Activated B cell treated with CpG ODN at 0.5 μM for 24 hours (primary cell): ENCODE results near the gene AHSP. TPM values are rescaled to one million over a fixed set of nuclear protein-coding genes. Genes with fewer than 3 reads are reported as not detected.
A peak's percentile ranks its signal among the peaks of the same experiment; 100 is the strongest.
"Not testable (repeated sequence)": the region's sequence is repeated elsewhere in the genome, so short reads cannot be mapped to it uniquely, and the experiment has no call there.

Source experiments
- ATAC-seq: fragments of 200-7000 bp; cut with Tn5 transposase; one replicate; pipeline ENCODE4 v1.10.0; 2021; ENCODE audit warnings: low read depth, mild to moderate bottlenecking, moderate library complexity
- CTCF ChIA-PET: fragments of 350-600 bp; sonication (Branson Sonifier 250); formaldehyde crosslinking; loops from one replicate; lab custom pipeline; 2021; ENCODE audit warnings: antibody characterized with exemption; lab: Charles Lee
- POLR2A ChIA-PET: fragments of 350-600 bp; sonication (Branson Sonifier 250); formaldehyde crosslinking; loops from one replicate; lab custom pipeline; 2021; ENCODE audit warnings: antibody characterized with exemption; lab: Charles Lee
- DNase-seq: peaks from one replicate; pipeline ENCODE4 v3.0.0; 2022
- H3K27ac Mint-ChIP-seq: one replicate; pipeline ENCODE4 v1.8.0; 2020; ENCODE audit warnings: mixed read lengths
- H3K27me3 Mint-ChIP-seq: one replicate; pipeline ENCODE4 v1.8.0; 2021; ENCODE audit warnings: mixed read lengths
- H3K36me3 Mint-ChIP-seq: one replicate; pipeline ENCODE4 v1.8.0; 2021; ENCODE audit warnings: low read depth, mixed read lengths
- H3K4me1 Mint-ChIP-seq: one replicate; pipeline ENCODE4 v1.8.0; 2021; ENCODE audit warnings: mixed read lengths
- H3K4me3 Mint-ChIP-seq: one replicate; pipeline ENCODE4 v1.8.0; 2020; ENCODE audit warnings: mild to moderate bottlenecking, mixed read lengths
- H3K9me3 Mint-ChIP-seq: one replicate; pipeline ENCODE4 v1.8.0; 2020; ENCODE audit warnings: mixed read lengths
- intact Hi-C: fragments of 100-400 bp; cut with micrococcal nuclease; formaldehyde crosslinking; loops from one replicate; pipeline ENCODE4 v1.15.1; 2024
- total RNA-seq: library from RNA; stranded (reverse); gene quantifications from 2 replicates; pipeline ENCODE4 v1.2.3, GENCODE V29; 2022
- TF ChIP-seq, protein P1 (sequence below): fragments of 200-600 bp; IDR thresholded peaks from one replicate; pipeline ENCODE4 v1.8.0; 2022; ENCODE audit warnings: antibody characterized with exemption, mild to moderate bottlenecking

Gene AHSP
- total RNA-seq, 1 donor from 2014 or later: not detected

DNA sequence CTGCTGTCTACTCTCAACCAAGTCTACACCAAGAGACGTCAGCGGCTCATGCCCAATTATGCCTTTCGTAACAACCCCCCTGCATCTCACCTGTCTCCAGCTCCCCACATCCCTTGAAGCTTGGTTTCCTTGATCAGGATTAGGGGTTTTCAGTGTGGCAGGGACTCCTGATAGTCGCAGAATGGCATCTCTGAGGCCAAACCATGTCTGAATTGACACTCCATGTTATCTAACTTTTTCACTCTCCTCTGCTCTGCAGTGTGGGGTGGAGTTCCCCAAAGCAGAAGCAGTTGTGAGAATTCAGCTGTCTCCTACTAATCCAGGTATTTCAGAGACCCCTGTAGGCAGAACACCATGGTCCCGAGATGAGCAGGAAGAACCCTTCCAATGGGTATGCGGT is 5.6 kb upstream of the AHSP start:
- Mint-ChIP-seq H3K27me3 (peaks cover 10% of the 10 kb centered on the region), H3K4me1 (no peaks in the 10 kb centered on the region), H3K36me3 (no peaks in the 10 kb centered on the region), H3K27ac (no peak overlapping the region), H3K9me3 (no peaks in the 10 kb centered on the region), H3K4me3 (no peak overlapping the region)
- ATAC-seq: no peak
- ChIA-PET CTCF (no interaction called here), POLR2A (no interaction called here)
- intact Hi-C loops: no loop called here
- DNase-seq: no peak
- TF ChIP-seq, protein P1, sequence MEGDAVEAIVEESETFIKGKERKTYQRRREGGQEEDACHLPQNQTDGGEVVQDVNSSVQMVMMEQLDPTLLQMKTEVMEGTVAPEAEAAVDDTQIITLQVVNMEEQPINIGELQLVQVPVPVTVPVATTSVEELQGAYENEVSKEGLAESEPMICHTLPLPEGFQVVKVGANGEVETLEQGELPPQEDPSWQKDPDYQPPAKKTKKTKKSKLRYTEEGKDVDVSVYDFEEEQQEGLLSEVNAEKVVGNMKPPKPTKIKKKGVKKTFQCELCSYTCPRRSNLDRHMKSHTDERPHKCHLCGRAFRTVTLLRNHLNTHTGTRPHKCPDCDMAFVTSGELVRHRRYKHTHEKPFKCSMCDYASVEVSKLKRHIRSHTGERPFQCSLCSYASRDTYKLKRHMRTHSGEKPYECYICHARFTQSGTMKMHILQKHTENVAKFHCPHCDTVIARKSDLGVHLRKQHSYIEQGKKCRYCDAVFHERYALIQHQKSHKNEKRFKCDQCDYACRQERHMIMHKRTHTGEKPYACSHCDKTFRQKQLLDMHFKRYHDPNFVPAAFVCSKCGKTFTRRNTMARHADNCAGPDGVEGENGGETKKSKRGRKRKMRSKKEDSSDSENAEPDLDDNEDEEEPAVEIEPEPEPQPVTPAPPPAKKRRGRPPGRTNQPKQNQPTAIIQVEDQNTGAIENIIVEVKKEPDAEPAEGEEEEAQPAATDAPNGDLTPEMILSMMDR: no peak

DNA sequence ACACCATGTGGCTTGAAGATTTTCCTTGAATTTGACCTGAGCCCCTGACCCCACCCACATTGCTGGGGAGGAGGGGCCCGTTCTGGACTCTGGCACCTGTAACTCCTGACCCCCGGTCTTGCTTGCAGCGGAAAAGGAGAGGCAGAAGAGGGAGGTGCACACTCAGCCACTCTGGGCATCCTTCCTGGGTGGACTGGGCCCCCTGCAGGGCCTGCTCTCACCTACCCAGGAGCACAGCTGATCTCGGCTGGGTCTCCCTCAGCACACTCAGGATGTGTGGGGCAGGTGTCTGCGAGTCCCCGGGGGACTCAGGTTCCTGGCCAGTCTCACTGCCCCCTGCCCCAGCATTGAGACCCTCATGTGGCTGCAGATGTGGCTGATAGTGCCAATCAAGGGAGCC is 3.9 kb upstream of the AHSP start:
- Mint-ChIP-seq H3K4me1 (peaks cover 12% of the 10 kb centered on the region), H3K27me3 (peaks cover 17% of the 10 kb centered on the region)
- POLR2A ChIA-PET, DNase-seq, H3K36me3 Mint-ChIP-seq, CTCF ChIA-PET, H3K4me3 Mint-ChIP-seq, H3K27ac Mint-ChIP-seq, intact Hi-C loops, ATAC-seq, H3K9me3 Mint-ChIP-seq: not testable (repeated sequence)

DNA sequence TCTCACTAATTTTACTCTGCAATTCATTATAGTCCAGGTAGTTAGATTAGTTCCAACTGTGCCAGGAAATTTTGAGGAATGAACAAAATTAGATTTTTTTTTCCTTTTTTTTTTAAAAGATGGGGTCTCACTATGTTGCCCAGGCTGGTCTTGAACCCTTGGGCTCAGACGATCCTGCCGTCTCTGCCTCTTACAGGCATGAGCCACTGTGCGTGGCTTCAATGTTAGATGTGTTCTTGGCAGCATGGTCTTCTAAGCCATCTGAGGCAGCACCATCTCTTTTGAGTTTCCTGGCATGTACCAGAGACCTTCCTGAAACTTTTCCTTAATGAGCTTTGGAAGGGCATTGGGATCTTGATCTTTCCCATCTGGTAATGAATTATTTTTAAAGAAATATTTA is 2.6 kb upstream of the AHSP start:
- peaks cover 24% of the 10 kb centered on the region for H3K27me3 Mint-ChIP-seq
- no peak overlapping the region for H3K4me3 Mint-ChIP-seq
- ChIA-PET POLR2A (no interaction called here), CTCF (no interaction called here)
- DNase-seq: no peak
- TF ChIP-seq, protein P1: no peak
- H3K27ac Mint-ChIP-seq: no peak overlapping the region
- peaks cover 19% of the 10 kb centered on the region for H3K4me1 Mint-ChIP-seq
- intact Hi-C loops: no loop called here
- ATAC-seq: no peak
- no peaks in the 10 kb centered on the region for H3K9me3 Mint-ChIP-seq
- H3K36me3 Mint-ChIP-seq: no peaks in the 10 kb centered on the region

DNA sequence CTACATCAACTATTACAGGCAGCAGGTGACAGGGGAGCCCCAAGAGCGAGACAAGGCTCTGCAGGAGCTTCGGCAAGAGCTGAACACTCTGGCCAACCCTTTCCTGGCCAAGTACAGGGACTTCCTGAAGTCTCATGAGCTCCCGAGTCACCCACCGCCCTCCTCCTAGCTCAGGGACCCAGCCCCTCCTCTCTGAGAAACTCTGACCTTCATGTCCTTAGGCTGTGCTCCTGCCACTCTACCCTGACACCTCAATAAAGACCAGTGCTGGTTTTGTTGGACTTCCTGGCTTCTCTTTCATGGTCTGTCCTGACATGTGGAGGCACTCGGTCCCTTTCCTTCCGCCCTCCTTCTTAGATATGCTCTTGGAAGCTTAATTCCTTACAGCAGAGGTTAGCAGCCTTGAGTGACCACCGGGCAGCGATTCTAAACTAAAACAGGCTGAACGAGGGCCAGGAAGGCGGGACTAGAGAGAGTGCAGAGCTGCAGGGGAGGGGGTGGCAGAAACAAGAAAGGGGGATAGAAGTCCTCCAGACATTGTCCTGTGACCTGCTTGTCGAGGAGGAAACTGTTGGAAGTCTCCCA is 915 bp downstream of the AHSP start:
- ChIA-PET POLR2A (interaction anchor here (1.3 kb wide), 1 partner anchor 21 kb away, joined by 3 read pairs; the partner anchor contains the start of gene RUSF1), CTCF (no interaction called here)
- no peaks in the 10 kb centered on the region for H3K36me3 Mint-ChIP-seq
- H3K4me3 Mint-ChIP-seq: peak overlapping the region; percentile 58
- intact Hi-C loops: no loop called here
- peaks cover 27% of the 10 kb centered on the region for H3K27me3 Mint-ChIP-seq
- DNase-seq (no peak), ATAC-seq (no peak)
- H3K9me3 Mint-ChIP-seq: no peaks in the 10 kb centered on the region
- TF ChIP-seq, protein P1: no peak
- H3K27ac Mint-ChIP-seq: no peak overlapping the region
- H3K4me1 Mint-ChIP-seq: peaks cover 19% of the 10 kb centered on the region

DNA sequence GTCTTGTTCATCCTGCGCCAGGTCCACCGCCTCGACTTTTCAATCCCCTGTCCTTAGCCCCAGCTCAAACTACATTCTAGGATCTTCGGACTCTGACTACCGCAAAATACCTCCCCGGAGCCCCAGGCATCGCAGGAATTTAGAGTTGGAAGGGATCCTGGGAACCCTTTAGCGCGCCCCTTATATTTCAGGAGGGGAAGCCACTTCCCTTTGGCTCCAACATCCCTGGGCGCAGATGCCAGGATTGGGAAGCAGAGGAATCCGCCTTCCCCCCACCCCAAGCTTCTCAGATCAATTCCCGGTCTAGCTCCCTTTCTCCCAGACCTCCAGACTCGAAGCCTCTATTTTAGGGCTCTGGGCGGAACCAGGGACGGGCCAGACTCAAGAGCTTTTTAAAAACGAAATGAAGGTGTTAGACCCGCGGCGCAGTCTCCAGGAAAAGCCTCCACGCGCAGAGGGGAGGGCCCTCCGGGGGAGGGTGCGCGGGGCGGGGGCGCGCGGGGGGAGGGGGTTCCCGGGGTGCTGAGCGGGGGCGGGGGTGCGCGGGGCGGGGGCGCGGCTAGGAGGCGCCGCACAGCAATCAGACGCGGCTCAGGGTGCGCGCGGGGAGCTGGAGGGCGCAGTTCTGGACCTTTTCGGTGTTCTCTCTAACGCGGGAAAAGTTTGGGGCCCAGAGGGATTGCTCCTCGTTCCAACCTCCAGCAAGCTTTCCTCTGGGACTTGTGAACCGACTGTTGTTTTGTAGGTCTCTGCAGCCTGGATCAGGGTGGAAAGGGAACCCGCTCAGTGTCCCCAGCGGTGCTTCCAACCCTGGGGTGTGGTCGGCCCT is 1.6 kb downstream of the AHSP start:
- intact Hi-C loops: no loop called here
- no peak for DNase-seq
- Mint-ChIP-seq H3K4me1 (peaks cover 19% of the 10 kb centered on the region), H3K27me3 (peaks cover 30% of the 10 kb centered on the region), H3K36me3 (no peaks in the 10 kb centered on the region), H3K27ac (no peak overlapping the region), H3K4me3 (peak overlapping the region; percentile 58), H3K9me3 (no peaks in the 10 kb centered on the region)
- ChIA-PET CTCF (no interaction called here), POLR2A (no interaction called here)
- TF ChIP-seq, protein P1: no peak
- no peak for ATAC-seq
